ENCODE results near the gene EYA2. TPM values are rescaled to one million over a fixed set of nuclear protein-coding genes. Genes with fewer than 3 reads are reported as not detected.

The EYA2 gene
- polyA plus RNA-seq, 1 experiment: 4.0 TPM

DNA sequence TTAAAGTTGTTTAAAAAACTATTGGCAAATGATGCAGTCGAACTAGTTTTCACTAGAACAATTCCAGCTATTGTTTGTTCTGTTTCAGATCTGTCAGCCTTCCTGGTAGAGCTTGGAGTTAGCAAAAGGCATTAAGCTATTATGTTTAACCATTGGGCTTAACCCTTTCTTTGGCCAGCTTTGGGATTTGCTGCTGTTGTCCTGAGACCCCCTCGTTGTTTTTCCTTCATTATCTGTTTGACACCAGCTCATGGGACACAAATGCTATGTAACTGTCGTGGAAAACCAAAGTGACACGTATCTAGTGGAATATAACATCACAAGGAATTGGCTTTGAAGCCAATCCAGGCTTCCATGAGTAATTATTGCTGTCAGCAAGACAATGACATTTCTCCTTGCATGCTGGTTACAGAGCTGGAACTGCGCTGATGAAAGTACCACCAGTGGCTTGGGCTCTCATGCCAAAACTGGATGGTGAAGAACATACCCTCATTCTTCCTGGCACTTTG, 96.0 kb downstream of the EYA2 start:
- TF ChIP-seq, protein P1, sequence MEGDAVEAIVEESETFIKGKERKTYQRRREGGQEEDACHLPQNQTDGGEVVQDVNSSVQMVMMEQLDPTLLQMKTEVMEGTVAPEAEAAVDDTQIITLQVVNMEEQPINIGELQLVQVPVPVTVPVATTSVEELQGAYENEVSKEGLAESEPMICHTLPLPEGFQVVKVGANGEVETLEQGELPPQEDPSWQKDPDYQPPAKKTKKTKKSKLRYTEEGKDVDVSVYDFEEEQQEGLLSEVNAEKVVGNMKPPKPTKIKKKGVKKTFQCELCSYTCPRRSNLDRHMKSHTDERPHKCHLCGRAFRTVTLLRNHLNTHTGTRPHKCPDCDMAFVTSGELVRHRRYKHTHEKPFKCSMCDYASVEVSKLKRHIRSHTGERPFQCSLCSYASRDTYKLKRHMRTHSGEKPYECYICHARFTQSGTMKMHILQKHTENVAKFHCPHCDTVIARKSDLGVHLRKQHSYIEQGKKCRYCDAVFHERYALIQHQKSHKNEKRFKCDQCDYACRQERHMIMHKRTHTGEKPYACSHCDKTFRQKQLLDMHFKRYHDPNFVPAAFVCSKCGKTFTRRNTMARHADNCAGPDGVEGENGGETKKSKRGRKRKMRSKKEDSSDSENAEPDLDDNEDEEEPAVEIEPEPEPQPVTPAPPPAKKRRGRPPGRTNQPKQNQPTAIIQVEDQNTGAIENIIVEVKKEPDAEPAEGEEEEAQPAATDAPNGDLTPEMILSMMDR (IDR thresholded peaks at IDR 0.05; ENCODE audit: low read depth, low read length): no peak
- ChIA-PET POLR2A (interaction anchor here (0.6 kb wide), 1 partner anchor 546 kb away, joined by 3 read pairs; no protein-coding TSS in a partner anchor), CTCF (no interaction called here)
- Histone ChIP-seq H3K27ac (ENCODE audit: low read depth, low read length) (no peak overlapping the region), H3K27me3 (ENCODE audit: control insufficient read depth, insufficient read depth, low read length) (no peaks in the 10 kb centered on the region), H3K4me3 (ENCODE audit: low read depth, low read length) (no peak overlapping the region), H3K9me3 (ENCODE audit: control insufficient read depth, insufficient read depth, low read length) (no peaks in the 10 kb centered on the region)
- DNase-seq (ENCODE audit: low read depth, low spot score): no peak

DNA sequence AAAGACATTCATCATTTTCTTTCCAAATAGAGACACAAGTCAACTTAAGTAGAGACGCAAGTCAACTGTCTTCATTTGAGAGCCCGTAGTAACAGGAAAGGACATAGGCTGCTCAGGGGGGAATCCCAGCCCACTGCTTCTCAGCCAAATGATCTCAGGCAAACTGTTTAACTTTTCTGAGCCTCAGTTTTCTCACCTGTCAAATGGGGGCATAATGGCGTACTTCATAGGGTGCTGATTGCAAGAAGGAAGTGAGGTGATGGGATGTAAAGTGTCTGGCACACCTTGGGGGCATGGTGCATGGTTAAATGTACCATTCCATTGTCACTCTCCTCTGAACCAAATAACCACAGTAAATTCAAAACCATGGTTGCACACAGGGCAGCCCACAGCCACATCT, 96.5 kb downstream of the EYA2 start:
- POLR2A ChIA-PET: no interaction called here
- CTCF ChIA-PET: no interaction called here
- Histone ChIP-seq H3K9me3 (ENCODE audit: control insufficient read depth, insufficient read depth, low read length) (no peaks in the 10 kb centered on the region), H3K4me3 (ENCODE audit: low read depth, low read length) (no peak overlapping the region), H3K27me3 (ENCODE audit: control insufficient read depth, insufficient read depth, low read length) (no peaks in the 10 kb centered on the region), H3K27ac (ENCODE audit: low read depth, low read length) (no peak overlapping the region)
- TF ChIP-seq, protein P1 (IDR thresholded peaks at IDR 0.05; ENCODE audit: low read depth, low read length): no peak
- no peak for DNase-seq (ENCODE audit: low read depth, low spot score)

- ChIA-PET POLR2A (no interaction called here), CTCF (no interaction called here)
- H3K9me3 ChIP-seq (ENCODE audit: control insufficient read depth, insufficient read depth, low read length): no peaks in the 10 kb centered on the region
- no peak overlapping the region for H3K27ac ChIP-seq (ENCODE audit: low read depth, low read length)
- no peak overlapping the region for H3K4me3 ChIP-seq (ENCODE audit: low read depth, low read length)
- H3K27me3 ChIP-seq (ENCODE audit: control insufficient read depth, insufficient read depth, low read length): no peaks in the 10 kb centered on the region
- TF ChIP-seq, protein P1 (IDR thresholded peaks at IDR 0.05; ENCODE audit: low read depth, low read length): no peak
- DNase-seq (ENCODE audit: low read depth, low spot score): no peak
Measured at GRCh38 chr20:46991880-46992639, 97.4 kb downstream of the EYA2 start.

GRCh38 chr20:46992640-46993035, 98.0 kb downstream of the EYA2 start:
- Histone ChIP-seq H3K27me3 (ENCODE audit: control insufficient read depth, insufficient read depth, low read length) (no peaks in the 10 kb centered on the region), H3K9me3 (ENCODE audit: control insufficient read depth, insufficient read depth, low read length) (no peaks in the 10 kb centered on the region), H3K4me3 (ENCODE audit: low read depth, low read length) (no peak overlapping the region), H3K27ac (ENCODE audit: low read depth, low read length) (no peak overlapping the region)
- ChIA-PET CTCF (no interaction called here), POLR2A (no interaction called here)
- no peak for DNase-seq (ENCODE audit: low read depth, low spot score)
- TF ChIP-seq, protein P1 (IDR thresholded peaks at IDR 0.05; ENCODE audit: low read depth, low read length): no peak

DNA sequence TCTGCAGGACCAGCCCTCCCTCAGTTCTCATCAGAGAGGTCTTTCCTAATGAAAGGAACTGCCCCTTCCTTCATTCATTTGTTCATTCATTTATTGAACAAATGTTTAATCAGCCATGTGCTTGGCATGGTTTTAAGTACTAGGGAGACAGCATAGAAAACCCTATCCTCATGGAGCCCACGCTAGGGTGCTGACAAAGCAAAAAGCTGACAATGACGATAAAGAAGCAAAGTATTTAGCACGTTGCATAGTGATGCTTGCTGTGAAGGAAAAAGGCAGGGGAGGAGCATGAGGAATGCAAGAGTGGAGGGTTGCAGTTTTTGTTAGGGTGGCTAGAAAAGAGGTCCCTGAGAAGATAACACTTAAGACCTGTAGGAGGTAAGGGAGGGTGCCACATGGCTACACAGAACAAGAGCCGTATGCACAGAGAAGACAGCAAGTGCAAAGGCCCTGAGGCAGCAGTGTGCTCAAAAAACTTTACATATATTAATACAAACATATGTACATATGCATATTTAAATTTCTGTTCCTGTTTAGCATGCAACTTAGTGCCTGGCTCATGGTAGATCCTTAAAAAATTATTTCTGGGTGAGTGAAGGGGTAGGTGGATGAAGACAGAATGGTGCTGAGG, 98.9 kb downstream of the EYA2 start:
- DNase-seq (ENCODE audit: low read depth, low spot score): no peak
- Histone ChIP-seq H3K4me3 (ENCODE audit: low read depth, low read length) (no peak overlapping the region), H3K27ac (ENCODE audit: low read depth, low read length) (no peak overlapping the region), H3K27me3 (ENCODE audit: control insufficient read depth, insufficient read depth, low read length) (no peaks in the 10 kb centered on the region), H3K9me3 (ENCODE audit: control insufficient read depth, insufficient read depth, low read length) (no peaks in the 10 kb centered on the region)
- CTCF ChIA-PET: no interaction called here
- POLR2A ChIA-PET: no interaction called here
- TF ChIP-seq, protein P1 (IDR thresholded peaks at IDR 0.05; ENCODE audit: low read depth, low read length): no peak
